DMS53 treated with DMSO at 0.1 percent for 48 hours (cell line): Measurements from ENCODE around the gene ING2.

ENCODE experiments used
- DNase-seq: peaks from one replicate; lab custom pipeline; 2025; ENCODE audit not compliant: unreplicated experiment; lab: John Stamatoyannopoulos, UW

The ING2 gene

GRCh38 chr4:183499389-183499788 lies 5.5 kb upstream of the ING2 start:
- no peak for DNase-seq

- no peak for DNase-seq
Observed at GRCh38 chr4:183499801-183500200, 5.1 kb upstream of the ING2 start.

- no peak for DNase-seq
Observed at GRCh38 chr4:183503497-183504063, 1.3 kb upstream of the ING2 start.

- DNase-seq, result peak; percentile 81
Observed at GRCh38 chr4:183504064-183504929, 561 bp upstream of the ING2 start.

- DNase-seq, result peak; percentile 41
Observed at GRCh38 chr4:183505611-183506388, 942 bp downstream of the ING2 start.

- DNase-seq, result no peak
Observed at GRCh38 chr4:183506389-183506735, 1.5 kb downstream of the ING2 start.

- DNase-seq, result no peak
Observed at GRCh38 chr4:183507925-183508696, 3.3 kb downstream of the ING2 start.

GRCh38 chr4:183508697-183509335 lies 4.0 kb downstream of the ING2 start:
- DNase-seq, result no peak

- no peak for DNase-seq
Observed at GRCh38 chr4:183515411-183515810, 10.6 kb downstream of the ING2 start.

GRCh38 chr4:183517194-183517593 lies 12.3 kb downstream of the ING2 start:
- DNase-seq, result no peak

GRCh38 chr4:183517781-183518180 lies 12.9 kb downstream of the ING2 start:
- no peak for DNase-seq

- DNase-seq, result no peak
Observed at GRCh38 chr4:183522821-183523220, 18.0 kb downstream of the ING2 start.

- DNase-seq, result no peak
Observed at GRCh38 chr4:183527326-183527725, 22.5 kb downstream of the ING2 start.

- DNase-seq, result no peak
Observed at GRCh38 chr4:183532821-183533220, 28.0 kb downstream of the ING2 start.

GRCh38 chr4:183533698-183534097 lies 28.8 kb downstream of the ING2 start:
- no peak for DNase-seq

- no peak for DNase-seq
Observed at GRCh38 chr4:183540410-183541009, 35.7 kb downstream of the ING2 start.

- no peak for DNase-seq
Observed at GRCh38 chr4:183541010-183541751, 36.3 kb downstream of the ING2 start.

GRCh38 chr4:183541752-183542040 lies 36.8 kb downstream of the ING2 start:
- DNase-seq, result no peak

- DNase-seq, result no peak
Observed at GRCh38 chr4:183543435-183543834, 38.6 kb downstream of the ING2 start.

GRCh38 chr4:183544109-183544508 lies 39.3 kb downstream of the ING2 start:
- DNase-seq, result no peak
